Esophagus squamous epithelium (tissue), 4 donors: ENCODE measurements around the gene ITPR2.

Source experiments
- POLR2A ChIP-seq, 4 donors: fragments of 450-650 bp; IDR thresholded peaks; one replicate each; pipeline ENCODE4 v1.6.1; 2017; ENCODE audit warnings: antibody characterized with exemption in 4 of 4, mild to moderate bottlenecking in 4 of 4, moderate library complexity in 3 of 4
- TF ChIP-seq, protein P1 (sequence below), 6 experiments: fragments of 450-650 bp in 4 of 6; fragments of 200-600 bp in 2 of 6; sonication (generic) in 2 of 6; IDR thresholded peaks; one replicate each; pipeline ENCODE4 v1.5.1; 2016 to 2019; ENCODE audit warnings: antibody characterized with exemption in 6 of 6, mild to moderate bottlenecking in 4 of 6, moderate library complexity in 4 of 6

DNA sequence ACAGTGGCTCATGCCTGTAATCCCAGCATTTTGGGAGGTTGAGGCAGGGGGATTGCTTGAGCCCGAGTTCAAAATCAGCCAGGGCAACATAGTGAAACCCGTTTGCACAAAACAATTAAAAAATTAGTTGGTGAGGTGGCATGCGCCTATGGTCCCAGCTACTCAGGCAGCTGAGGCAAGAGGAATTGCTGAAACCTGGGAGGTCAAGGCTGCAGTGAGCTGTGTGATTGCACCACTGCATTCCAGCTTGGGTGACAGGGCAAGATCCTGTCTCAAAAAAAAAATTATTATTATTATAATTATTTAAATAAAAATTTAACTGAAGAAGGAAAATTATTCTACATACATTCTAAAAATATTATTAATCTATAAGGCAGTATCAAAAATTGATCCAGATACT is 164.1 kb downstream of the ITPR2 start:
- TF ChIP-seq, protein P1, sequence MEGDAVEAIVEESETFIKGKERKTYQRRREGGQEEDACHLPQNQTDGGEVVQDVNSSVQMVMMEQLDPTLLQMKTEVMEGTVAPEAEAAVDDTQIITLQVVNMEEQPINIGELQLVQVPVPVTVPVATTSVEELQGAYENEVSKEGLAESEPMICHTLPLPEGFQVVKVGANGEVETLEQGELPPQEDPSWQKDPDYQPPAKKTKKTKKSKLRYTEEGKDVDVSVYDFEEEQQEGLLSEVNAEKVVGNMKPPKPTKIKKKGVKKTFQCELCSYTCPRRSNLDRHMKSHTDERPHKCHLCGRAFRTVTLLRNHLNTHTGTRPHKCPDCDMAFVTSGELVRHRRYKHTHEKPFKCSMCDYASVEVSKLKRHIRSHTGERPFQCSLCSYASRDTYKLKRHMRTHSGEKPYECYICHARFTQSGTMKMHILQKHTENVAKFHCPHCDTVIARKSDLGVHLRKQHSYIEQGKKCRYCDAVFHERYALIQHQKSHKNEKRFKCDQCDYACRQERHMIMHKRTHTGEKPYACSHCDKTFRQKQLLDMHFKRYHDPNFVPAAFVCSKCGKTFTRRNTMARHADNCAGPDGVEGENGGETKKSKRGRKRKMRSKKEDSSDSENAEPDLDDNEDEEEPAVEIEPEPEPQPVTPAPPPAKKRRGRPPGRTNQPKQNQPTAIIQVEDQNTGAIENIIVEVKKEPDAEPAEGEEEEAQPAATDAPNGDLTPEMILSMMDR (IDR thresholded peaks at IDR 0.05), result no peak
- no peak for TF ChIP-seq POLR2A (IDR thresholded peaks at IDR 0.05)
